Activated CD4-positive, CD25-positive, alpha-beta regulatory T cell (primary cell): ENCODE measurements around the gene GNG13.
"Not testable (repeated sequence)": the region's sequence is repeated elsewhere in the genome, so short reads cannot be mapped to it uniquely, and the experiment has no call there.

Source experiments
- DNase-seq, 4 experiments: peaks; one replicate each; lab custom pipeline; 2025; lab: John Stamatoyannopoulos, UW

Gene GNG13, protein sequence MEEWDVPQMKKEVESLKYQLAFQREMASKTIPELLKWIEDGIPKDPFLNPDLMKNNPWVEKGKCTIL

GRCh38 chr16:799948-800833 is at the start of gene GNG13:
Gene GNG13, minus strand, starts transcription at chr16:800734. Its CDS starts 1,657 bp downstream, at chr16:799077.
- no peak for DNase-seq

DNA sequence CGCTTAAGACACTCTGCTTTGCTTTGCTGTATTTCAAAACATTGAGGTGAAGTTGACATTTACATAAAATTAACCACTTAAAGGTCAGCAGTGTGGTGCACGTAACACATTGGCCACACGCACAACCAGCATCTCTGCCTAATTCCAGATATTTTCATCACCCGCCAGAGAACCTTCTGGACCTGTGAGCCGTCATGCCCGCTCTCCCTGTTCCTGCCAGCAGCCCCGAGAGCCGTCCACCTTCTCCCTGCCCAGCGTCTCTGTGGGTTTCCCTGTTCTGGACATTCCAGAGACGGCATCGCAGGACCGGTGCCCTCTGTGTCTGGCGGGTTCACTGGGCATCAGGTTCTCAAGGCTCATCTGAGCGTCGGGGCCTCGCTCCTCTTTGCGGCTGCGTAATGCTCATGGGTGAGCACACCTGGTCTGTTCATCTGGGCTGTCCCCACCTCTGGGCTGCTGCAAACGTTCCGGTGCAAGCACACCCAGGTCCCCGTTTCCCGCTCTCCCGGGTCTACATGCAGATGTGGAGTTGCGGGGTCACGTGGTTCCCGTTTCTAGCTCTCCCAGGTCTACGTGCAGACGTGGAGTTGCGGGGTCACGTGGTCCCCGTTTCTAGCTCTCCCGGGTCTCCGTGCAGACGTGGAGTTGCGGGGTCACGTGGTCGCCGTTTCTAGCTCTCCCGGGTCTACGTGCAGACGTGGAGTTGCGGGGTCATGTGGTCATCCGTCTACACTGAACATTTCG is 48.1 kb upstream of the GNG13 start:
- DNase-seq, result no peak

- DNase-seq, result no peak
These were observed 47.3 kb upstream of the GNG13 start for GRCh38 chr16:847681-848445.

DNA sequence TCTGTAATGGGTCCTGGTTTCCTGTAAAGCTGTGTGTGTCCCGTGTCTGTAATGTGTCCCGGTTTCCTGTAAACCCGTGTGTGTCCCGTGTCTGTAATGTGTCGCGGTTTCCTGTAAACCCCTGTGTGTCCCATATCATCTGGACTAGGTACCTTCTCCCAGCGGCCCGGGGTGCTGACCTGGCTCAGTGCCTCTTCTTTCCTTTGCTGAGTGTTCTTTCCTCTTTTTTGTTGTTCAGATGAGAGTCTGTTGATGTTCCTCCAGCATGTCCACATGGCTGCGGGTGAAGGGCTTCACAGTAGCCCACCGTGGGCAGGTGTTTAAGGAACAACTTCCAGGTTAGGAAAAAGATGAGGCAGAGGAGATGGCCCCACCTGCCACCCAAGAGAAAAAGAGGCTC is 46.6 kb upstream of the GNG13 start:
- no peak for DNase-seq

GRCh38 chr16:845351-845745 is 44.8 kb upstream of the GNG13 start:
- DNase-seq, result no peak

DNA sequence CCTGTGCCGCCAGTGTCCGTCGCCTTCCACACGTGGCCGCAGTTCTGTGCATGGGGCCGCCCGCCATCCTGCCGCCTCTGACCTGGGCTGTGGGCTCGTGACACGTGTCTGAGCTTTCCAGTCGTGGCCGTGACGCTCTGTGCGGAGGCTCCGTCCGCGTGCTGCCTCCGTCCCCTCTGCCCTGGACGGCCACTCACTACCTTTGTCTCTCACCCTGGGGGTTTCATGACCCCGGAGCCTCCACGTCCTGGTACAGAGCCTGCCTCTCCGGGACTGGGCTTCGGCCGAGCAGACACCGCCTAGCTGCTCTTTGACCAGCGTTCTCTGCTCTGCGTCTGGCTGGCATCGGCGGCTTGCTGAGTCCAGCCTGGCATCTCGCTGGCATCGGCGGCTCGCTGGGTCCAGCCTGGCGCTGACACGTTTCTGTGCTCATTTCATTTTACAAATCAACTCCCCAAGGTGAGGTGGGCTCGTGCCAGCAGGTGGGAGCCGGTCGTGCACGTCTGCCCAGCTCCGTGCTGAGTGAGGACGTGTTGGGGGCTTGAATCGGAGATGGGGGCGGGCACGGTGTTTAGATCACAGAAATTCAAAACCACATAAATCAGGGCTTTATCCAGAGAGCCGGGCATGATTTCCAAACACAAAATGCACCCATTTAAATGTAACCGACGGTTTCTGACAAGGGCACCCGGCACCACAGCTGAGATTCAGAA is 44.3 kb upstream of the GNG13 start:
- DNase-seq, result no peak

DNA sequence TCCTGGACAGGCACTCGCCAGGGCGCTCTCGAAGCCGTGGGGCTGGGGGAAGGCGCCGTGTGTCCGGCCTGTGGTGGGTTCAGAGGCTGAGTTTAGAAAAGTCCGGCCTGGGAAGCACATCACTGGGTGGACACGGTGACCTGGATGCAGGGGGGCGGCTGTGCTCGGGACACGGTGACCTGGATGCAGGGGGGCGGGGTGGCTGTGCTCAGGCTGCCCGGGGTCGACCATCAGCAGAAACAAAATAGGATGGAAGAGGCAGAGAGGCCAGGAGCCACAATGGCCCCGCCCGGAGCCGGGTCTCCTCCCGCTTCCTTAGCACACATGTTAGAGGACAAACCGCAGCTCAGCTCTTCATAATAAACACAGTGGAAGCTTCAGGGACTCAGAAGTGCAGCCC is 43.2 kb upstream of the GNG13 start:
- DNase-seq, result no peak

- no peak for DNase-seq
These were observed 42.4 kb upstream of the GNG13 start for GRCh38 chr16:842711-843560.

GRCh38 chr16:842061-842476 is 41.5 kb upstream of the GNG13 start:
- no peak for DNase-seq

DNA sequence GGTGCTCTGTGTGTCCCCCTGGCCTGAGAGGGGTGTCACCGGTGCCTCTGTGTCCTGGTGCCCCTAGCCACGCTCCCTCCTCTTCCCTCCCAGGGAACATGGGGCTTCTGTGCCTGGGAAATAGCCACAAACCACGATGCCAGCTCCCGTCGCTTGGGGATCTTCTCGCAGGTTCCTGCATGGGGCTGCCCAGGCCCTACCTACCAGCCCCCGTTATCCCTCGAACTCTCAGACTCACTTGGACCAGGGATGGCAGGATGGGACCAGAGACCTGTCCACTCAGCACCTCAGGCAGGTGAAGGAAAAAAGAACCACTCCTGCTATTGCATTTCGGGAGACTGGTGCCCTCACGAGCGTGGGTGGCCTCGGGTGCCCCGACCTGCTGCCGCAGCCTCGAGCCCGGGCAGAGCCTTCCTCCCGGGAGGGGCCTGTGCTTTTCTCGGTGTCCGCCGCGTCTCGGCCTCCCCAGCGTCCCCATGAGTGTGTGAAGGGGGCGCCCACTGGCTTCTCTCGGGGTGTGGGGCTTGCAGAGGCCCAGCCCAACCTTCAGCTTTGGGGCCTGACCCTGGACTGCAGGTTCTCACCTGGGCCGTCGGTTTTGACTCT is 41.0 kb upstream of the GNG13 start:
- no peak for DNase-seq

GRCh38 chr16:840561-841454 is 40.3 kb upstream of the GNG13 start:
- no peak for DNase-seq

DNA sequence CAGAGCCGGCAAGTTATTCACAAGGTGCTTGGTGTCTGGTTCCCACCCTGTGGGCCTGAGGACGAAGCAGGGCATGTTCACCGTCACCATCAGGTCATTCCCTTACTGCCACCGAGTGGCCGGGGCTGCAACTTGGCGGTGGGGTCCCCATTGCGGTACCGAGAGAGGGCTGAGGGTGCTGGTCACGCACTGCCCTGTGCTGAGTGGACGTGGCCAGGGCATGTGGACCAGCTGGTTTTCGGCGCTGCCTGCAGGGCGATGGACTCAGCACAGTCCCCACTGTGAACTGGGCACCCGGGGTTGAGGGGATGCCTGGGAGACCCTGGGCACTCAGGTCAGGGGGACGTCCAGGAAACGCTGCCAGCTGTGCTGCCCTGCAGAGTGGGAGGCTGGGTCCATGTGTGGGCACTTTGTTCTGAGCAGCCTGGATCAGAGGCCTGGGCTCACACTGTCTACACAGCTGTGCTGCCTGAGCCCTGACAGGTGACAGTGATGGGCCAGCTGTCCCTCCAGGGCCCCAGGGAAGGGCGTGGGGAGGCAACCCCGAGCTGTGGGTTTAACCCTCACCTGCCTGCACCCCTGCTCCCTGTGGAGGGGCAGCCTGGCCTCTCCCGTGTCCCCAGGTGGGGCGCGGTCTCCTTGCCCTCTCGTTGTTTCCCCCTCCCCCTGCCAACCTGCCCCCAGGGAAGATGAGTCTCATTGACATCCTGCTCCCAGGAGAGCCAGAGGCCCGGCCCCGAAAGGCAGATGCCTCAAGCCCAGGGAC is 39.3 kb upstream of the GNG13 start:
- no peak for DNase-seq

DNA sequence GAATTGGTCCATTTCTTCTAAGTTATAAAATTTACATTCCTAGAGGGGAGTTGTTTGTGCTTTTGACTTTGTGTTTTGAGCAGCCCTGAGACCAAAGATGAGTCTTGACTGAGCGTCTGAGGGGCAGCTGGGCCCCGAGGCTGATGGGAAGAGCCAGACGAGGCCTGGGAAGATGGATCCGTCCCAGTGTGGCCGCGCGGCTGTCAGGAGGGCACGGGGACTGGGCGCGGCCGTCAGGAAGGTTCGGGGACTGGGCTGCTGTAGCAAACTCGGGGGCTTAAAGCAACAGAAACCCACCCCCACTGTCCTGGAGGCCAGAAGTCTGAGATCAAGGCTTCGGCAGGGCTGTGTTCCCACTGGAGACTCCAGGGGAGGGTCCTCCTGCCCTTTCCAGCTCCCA is 38.2 kb upstream of the GNG13 start:
- DNase-seq, result no peak

GRCh38 chr16:836822-837221 is 36.3 kb upstream of the GNG13 start:
- not testable (repeated sequence) for DNase-seq

GRCh38 chr16:836221-836620 is 35.7 kb upstream of the GNG13 start:
- DNase-seq, result no peak

- DNase-seq, result no peak
These were observed 34.8 kb upstream of the GNG13 start for GRCh38 chr16:835373-835772.

- no peak for DNase-seq
These were observed 32.9 kb upstream of the GNG13 start for GRCh38 chr16:833411-833810.

- DNase-seq, result no peak
These were observed 32.3 kb upstream of the GNG13 start for GRCh38 chr16:832652-833336.
